ENCODE measurements around the gene ZSWIM6.

GRCh38 chr5:61595426-61595825 lies 263.4 kb downstream of the ZSWIM6 start:
- TF ChIP-seq CTCF (IDR thresholded peaks at IDR 0.05) = no peak
- TF ChIP-seq POLR2A (IDR thresholded peaks at IDR 0.05) = no peak

Data from Peyer's patch (tissue), 4 donors.